ENCODE data around the gene FAM111B. TPM values are rescaled to one million over a fixed set of nuclear protein-coding genes. Genes with fewer than 3 reads are reported as not detected.

FAM111B gene
- total and polyA plus RNA-seq, 2 of the 8 experiments (the other 6 are each of a cell fraction or from before 2014, with no cell fraction given), result 4.8 to 38.1 TPM

DNA sequence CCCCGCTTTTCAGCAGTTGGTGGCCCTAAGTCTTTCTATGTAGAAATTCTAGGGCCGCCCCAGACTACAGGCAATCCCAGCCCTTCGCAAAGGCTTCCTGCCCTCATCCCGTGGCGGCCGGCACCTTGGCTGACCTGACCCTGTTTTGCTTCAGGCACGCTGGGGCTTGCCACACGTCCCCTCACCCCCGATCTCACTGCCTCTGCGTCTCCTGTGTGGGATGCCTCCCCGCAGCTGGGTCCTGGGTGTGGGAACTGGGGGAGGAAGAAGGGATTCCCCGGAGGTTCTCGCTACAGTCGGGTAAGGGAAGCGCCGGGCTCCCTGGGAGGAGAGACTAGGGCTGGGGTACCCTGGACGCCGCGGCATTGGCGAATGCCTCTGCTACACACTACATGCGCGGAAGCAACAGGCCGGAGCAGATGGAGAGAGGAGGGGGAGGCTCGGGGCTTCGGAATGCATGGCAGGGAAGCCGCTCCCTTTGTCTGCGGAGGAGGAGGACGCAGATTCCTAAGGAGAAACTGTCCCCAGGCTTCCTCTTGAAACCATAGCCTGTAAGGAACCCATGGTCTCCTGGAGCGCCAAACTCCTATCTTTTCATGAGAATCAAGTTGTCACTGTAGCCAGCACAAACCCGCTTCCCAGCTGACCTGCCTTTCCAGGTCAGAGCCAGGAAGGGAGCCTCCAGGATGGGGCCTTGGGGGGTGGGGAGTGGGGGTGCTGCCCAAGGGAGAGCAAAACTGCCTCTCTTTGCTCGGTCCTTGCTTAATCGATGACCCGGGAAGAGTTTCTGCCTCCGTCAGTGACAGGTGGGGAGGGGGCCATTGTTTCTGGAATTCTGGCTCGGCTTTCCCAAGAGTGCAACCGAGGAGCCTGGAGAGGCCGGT lies 66.3 kb downstream of the FAM111B start:
- peak overlapping the region; percentile 35; the same call in 1 of the 2 replicates for H2BK12ac ChIP-seq (ENCODE audit: low read depth, low read length)
- H4K20me1 ChIP-seq (replicated peaks in 1 of 2; ENCODE audit: control insufficient read depth in 1 of 2, insufficient read depth in 2 of 2, low read length in 2 of 2), result peaks cover 2% of the 10 kb centered on the region in 2 experiments
- peak overlapping the region; percentile 78 for H4K91ac ChIP-seq (replicated peaks; ENCODE audit: insufficient read length, low read length)
- peak overlapping the region; percentile 48 to 95 (median 92) for H3K4me3 ChIP-seq (ENCODE audit: extremely low read depth in 1 of 4, insufficient read depth in 2 of 4, low read depth in 3 of 4, low read length in 4 of 4)
- no peak overlapping the region for H3K56ac ChIP-seq (replicated peaks; ENCODE audit: insufficient read length, low read depth, low read length)
- FAIRE-seq (no peak), DNase-seq (ENCODE audit: low read depth in 1 of 2, low spot score in 2 of 2) (peak in 1 of 2 experiments; percentile 69)
- H3K79me2 ChIP-seq (ENCODE audit: control insufficient read depth in 1 of 2, insufficient read depth in 2 of 2, low read length in 2 of 2), result peaks cover 0 to 14% of the 10 kb centered on the region in 2 experiments; a peak in 2 of 4 replicates
- peak overlapping the region; percentile 92; the same call in 1 of the 2 replicates for H2BK15ac ChIP-seq (ENCODE audit: low read length)
- H3K36me3 ChIP-seq (ENCODE audit: control insufficient read depth in 2 of 4, insufficient read depth in 4 of 4, low read length in 3 of 4), result no peaks in the 10 kb centered on the region
- H2AFZ ChIP-seq (ENCODE audit: low read length), result no peak overlapping the region
- WGBS, 2 experiments (ENCODE audit: extremely low coverage in 1 of 2, insufficient coverage in 1 of 2, insufficient read length in 1 of 2, insufficient replicate concordance in 2 of 2, low coverage in 1 of 2, low lambda C conversion rate in 2 of 2, missing lambda C conversion rate in 1 of 2), result 1% methylated on average over 31 of the region's 37 CpGs; no CpG with 5 or more reads in 1 of the 2 experiments
- peaks cover 6 to 16% (median 9%) of the 10 kb centered on the region in 4 experiments; a peak in 6 of 7 replicates for H3K4me1 ChIP-seq (replicated peaks in 1 of 4; ENCODE audit: control insufficient read depth in 3 of 4, insufficient read depth in 4 of 4, low read length in 3 of 4)
- peak overlapping the region; percentile 79 for H3K18ac ChIP-seq (ENCODE audit: extremely low read depth, low read length)
- H3K9ac ChIP-seq (replicated peaks in 1 of 4; ENCODE audit: extremely low read depth in 1 of 4, low read depth in 3 of 4, low read length in 3 of 4), result peak overlapping the region in 3 of 4 experiments; percentile 60 to 65 (median 63); a peak in 5 of 7 replicates
- H3K79me1 ChIP-seq (ENCODE audit: low read depth, low read length), result no peaks in the 10 kb centered on the region
- no peak overlapping the region for H3K14ac ChIP-seq (ENCODE audit: insufficient read length)
- H2AK5ac ChIP-seq (ENCODE audit: low read depth, low read length), result no peak overlapping the region; the same call in 1 of the 2 replicates
- no peak overlapping the region for H2BK120ac ChIP-seq (replicated peaks; ENCODE audit: low read depth, low read length)
- H3K9me3 ChIP-seq (ENCODE audit: insufficient read depth in 2 of 2, low read depth in 1 of 2, low read length in 1 of 2), result no peaks in the 10 kb centered on the region
- H3K4ac ChIP-seq (replicated peaks; ENCODE audit: insufficient read length, low read depth, low read length), result no peak overlapping the region
- ChIA-PET CTCF (ENCODE audit: partially characterized antibody) (interaction anchor here (0.8 to 9.6 kb wide), 9 partner anchors 9 to 256 kb away, joined by 3 to 201 read pairs (median 10); partner anchors contain the start of gene FAM111A), POLR2A (ENCODE audit: partially characterized antibody) (interaction anchor here (0.6 to 5.5 kb wide), 8 partner anchors 11 to 496 kb away, joined by 3 to 79 read pairs (median 4); partner anchors contain the start of genes FAM111B, OR5A2 and PATL1)
- no peak overlapping the region for H3K27ac ChIP-seq (ENCODE audit: low read depth, low read length)
- H2BK20ac ChIP-seq (ENCODE audit: low read length), result no peak overlapping the region
- H2BK5ac ChIP-seq (ENCODE audit: low read depth, low read length), result no peak overlapping the region; the same call in 1 of the 2 replicates
- no peaks in the 10 kb centered on the region for H3K27me3 ChIP-seq (replicated peaks in 1 of 4; ENCODE audit: control insufficient read depth in 3 of 4, extremely low read depth in 1 of 4, insufficient read depth in 3 of 4, low read length in 3 of 4)
- H3K23me2 ChIP-seq (ENCODE audit: low read depth, low read length), result peaks cover 18% of the 10 kb centered on the region
- H4K8ac ChIP-seq (ENCODE audit: extremely low read depth, insufficient read depth, low read length), result no peak overlapping the region
- no peak overlapping the region for H4K5ac ChIP-seq (ENCODE audit: insufficient read length, low read depth, low read length)
- H3K23ac ChIP-seq (ENCODE audit: insufficient read length), result no peak overlapping the region
- H3K4me2 ChIP-seq (ENCODE audit: insufficient read depth in 1 of 2, low read depth in 2 of 2, low read length in 2 of 2), result peak overlapping the region; percentile 98 to 99
- TF ChIP-seq SAP30 (IDR thresholded peaks at IDR 0.05; ENCODE audit: insufficient read depth, insufficient replicate concordance, low read length), result peak; percentile 73
- TF ChIP-seq CHD2 (IDR thresholded peaks at IDR 0.05; ENCODE audit: low read length), result no peak
- no peak for TF ChIP-seq BACH1 (IDR thresholded peaks at IDR 0.05; ENCODE audit: low read length)
- no peak for TF ChIP-seq TBP (IDR thresholded peaks at IDR 0.05; ENCODE audit: low read depth, low read length)
- no peak for TF ChIP-seq TCF12 (IDR thresholded peaks at IDR 0.05; ENCODE audit: low read depth, low read length)
- no peak for TF ChIP-seq GTF2F1 (IDR thresholded peaks at IDR 0.05; ENCODE audit: borderline replicate concordance, low read depth, low read length)
- TF ChIP-seq POLR2A (IDR thresholded peaks at IDR 0.05; ENCODE audit: control extremely low read depth in 1 of 2, low read depth in 2 of 2, low read length in 2 of 2), result no peak
- TF ChIP-seq TAF7 (optimal IDR thresholded peaks at IDR 0.05; ENCODE audit: borderline replicate concordance, low read depth, low read length), result no peak
- no peak for TF ChIP-seq RAD21 (IDR thresholded peaks at IDR 0.05 in 1 of 2, conservative IDR thresholded peaks at IDR 0.05 in 1 of 2; ENCODE audit: low read depth in 2 of 2, low read length in 2 of 2)
- TF ChIP-seq FOSL1 (IDR thresholded peaks at IDR 0.05; ENCODE audit: insufficient read depth, low read depth, low read length), result no peak
- TF ChIP-seq KDM4A (IDR thresholded peaks at IDR 0.05; ENCODE audit: low read depth, low read length, severe bottlenecking), result peak; percentile 28
